ENCODE data around the gene KMT2B. TPM values are rescaled to one million over a fixed set of nuclear protein-coding genes. Genes with fewer than 3 reads are reported as not detected.

The KMT2B gene
- total and polyA plus RNA-seq, 5 experiments from 2014 or later, result 0.60 to 79.2 (median 2.8) TPM

GRCh38 chr19:35731353-35731752 is 13.6 kb downstream of the KMT2B start:
- Mint-ChIP-seq H3K9me3 (no peaks in the 10 kb centered on the region), H3K27me3 (no peaks in the 10 kb centered on the region), H3K27ac (peak overlapping the region in 3 of 10 donors; percentile 56 to 84 (median 77)), H3K4me1 (peaks cover 0 to 20% (median 18%) of the 10 kb centered on the region in 4 donors), H3K36me3 (peaks cover 0 to 75% (median 11%) of the 10 kb centered on the region in 3 donors), H3K4me3 (peak overlapping the region in 1 of 10 donors; percentile 40)
- POLR2A ChIA-PET, result interaction anchor here (1.6 kb wide), 1 partner anchor 9 kb away, joined by 10 read pairs; no protein-coding TSS in a partner anchor
- ATAC-seq (no peak), DNase-seq (no peak)

- no peak overlapping the region for H3K4me3 Mint-ChIP-seq
- no peaks in the 10 kb centered on the region for H3K9me3 Mint-ChIP-seq
- H3K4me1 Mint-ChIP-seq, result peaks cover 2 to 26% (median 21%) of the 10 kb centered on the region in 4 donors
- no peak for DNase-seq
- no peak overlapping the region for H3K27ac Mint-ChIP-seq
- POLR2A ChIA-PET, result interaction anchor here (0.6 to 1.6 kb wide), 3 partner anchors 9 to 79 kb away, joined by 3 to 10 read pairs (median 5); no protein-coding TSS in a partner anchor
- no peaks in the 10 kb centered on the region for H3K27me3 Mint-ChIP-seq
- no peak for ATAC-seq
- peaks cover 0 to 73% (median 11%) of the 10 kb centered on the region in 3 donors for H3K36me3 Mint-ChIP-seq
Measured at GRCh38 chr19:35731779-35732405, 14.1 kb downstream of the KMT2B start.

GRCh38 chr19:35732540-35733179 is 14.9 kb downstream of the KMT2B start:
- no peaks in the 10 kb centered on the region for H3K9me3 Mint-ChIP-seq
- no peaks in the 10 kb centered on the region for H3K27me3 Mint-ChIP-seq
- peaks cover 7 to 32% (median 25%) of the 10 kb centered on the region in 4 donors for H3K4me1 Mint-ChIP-seq
- H3K4me3 Mint-ChIP-seq, result no peak overlapping the region
- POLR2A ChIA-PET, result interaction anchor here (0.6 to 1.6 kb wide), 3 partner anchors 8 to 80 kb away, joined by 3 to 10 read pairs (median 5); no protein-coding TSS in a partner anchor
- DNase-seq, result no peak
- ATAC-seq, result no peak
- H3K27ac Mint-ChIP-seq, result no peak overlapping the region
- peaks cover 0 to 71% (median 11%) of the 10 kb centered on the region in 3 donors for H3K36me3 Mint-ChIP-seq

- DNase-seq (no peak), ATAC-seq (no peak)
- POLR2A ChIA-PET, result interaction anchor here (1.1 kb wide), 2 partner anchors 12 to 121 kb away, joined by 3 to 5 read pairs; partner anchors contain the start of genes HAUS5, PSENEN and U2AF1L4
- Mint-ChIP-seq H3K4me3 (no peak overlapping the region), H3K27me3 (no peaks in the 10 kb centered on the region), H3K9me3 (no peaks in the 10 kb centered on the region), H3K4me1 (peaks cover 7 to 32% (median 24%) of the 10 kb centered on the region in 4 donors), H3K36me3 (peaks cover 0 to 64% (median 11%) of the 10 kb centered on the region in 3 donors), H3K27ac (peak overlapping the region in 8 of 10 donors; percentile 20 to 83 (median 63))
Measured at GRCh38 chr19:35733180-35734125, 15.7 kb downstream of the KMT2B start.

- no peak for DNase-seq
- POLR2A ChIA-PET, result interaction anchor here (1.1 kb wide), 2 partner anchors 11 to 121 kb away, joined by 3 to 5 read pairs; partner anchors contain the start of genes HAUS5, PSENEN and U2AF1L4
- H3K36me3 Mint-ChIP-seq, result peaks cover 0 to 61% (median 6%) of the 10 kb centered on the region in 3 donors
- no peak overlapping the region for H3K4me3 Mint-ChIP-seq
- H3K27me3 Mint-ChIP-seq, result no peaks in the 10 kb centered on the region
- H3K4me1 Mint-ChIP-seq, result peaks cover 11 to 36% (median 28%) of the 10 kb centered on the region in 4 donors
- H3K9me3 Mint-ChIP-seq, result no peaks in the 10 kb centered on the region
- no peak for ATAC-seq
- H3K27ac Mint-ChIP-seq, result peak overlapping the region in 8 of 10 donors; percentile 20 to 89 (median 74)
Measured at GRCh38 chr19:35734273-35734672, 16.5 kb downstream of the KMT2B start.

- Mint-ChIP-seq H3K27me3 (no peaks in the 10 kb centered on the region), H3K4me1 (peaks cover 17 to 41% (median 31%) of the 10 kb centered on the region in 4 donors), H3K9me3 (no peaks in the 10 kb centered on the region), H3K27ac (peak overlapping the region in 4 of 10 donors; percentile 53 to 89 (median 77)), H3K36me3 (peaks cover 0 to 55% (median 5%) of the 10 kb centered on the region in 3 donors), H3K4me3 (no peak overlapping the region)
- POLR2A ChIA-PET, result interaction anchor here (1.7 kb wide), 1 partner anchor 33 kb away, joined by 4 read pairs; no protein-coding TSS in a partner anchor
- DNase-seq, result no peak
- ATAC-seq, result no peak
Measured at GRCh38 chr19:35734889-35735288, 17.1 kb downstream of the KMT2B start.

GRCh38 chr19:35736913-35737886 is 19.4 kb downstream of the KMT2B start:
- Mint-ChIP-seq H3K36me3 (peaks cover under 1 to 36% (median under 1%) of the 10 kb centered on the region in 3 donors), H3K27me3 (no peaks in the 10 kb centered on the region), H3K27ac (peak overlapping the region in 8 of 10 donors; percentile 24 to 89 (median 82)), H3K9me3 (no peaks in the 10 kb centered on the region), H3K4me3 (peak overlapping the region in 2 of 10 donors; percentile 55), H3K4me1 (peaks cover 25 to 52% (median 40%) of the 10 kb centered on the region in 4 donors)
- peak in 1 of 10 donors; percentile 27 for DNase-seq
- POLR2A ChIA-PET, result interaction anchor here (0.6 to 1.6 kb wide), 7 partner anchors 10 to 219 kb away, joined by 3 to 5 read pairs (median 4); partner anchors contain the start of gene LIN37
- ATAC-seq, result no peak

GRCh38 chr19:35738021-35738886 is 20.5 kb downstream of the KMT2B start:
- Mint-ChIP-seq H3K4me1 (peaks cover 32 to 61% (median 49%) of the 10 kb centered on the region in 4 donors), H3K4me3 (peak overlapping the region in 7 of 10 donors; percentile 6 to 96 (median 26)), H3K27ac (peak overlapping the region in 5 of 10 donors; percentile 38 to 80 (median 63)), H3K36me3 (peaks cover 4 to 38% (median 5%) of the 10 kb centered on the region in 3 donors), H3K9me3 (no peaks in the 10 kb centered on the region), H3K27me3 (no peaks in the 10 kb centered on the region)
- POLR2A ChIA-PET, result interaction anchor here (1.1 to 1.6 kb wide), 2 partner anchors 10 to 11 kb away, joined by 4 to 5 read pairs; partner anchors contain the start of gene LIN37
- DNase-seq, result no peak
- no peak for ATAC-seq

GRCh38 chr19:35738887-35739229 is 21.1 kb downstream of the KMT2B start:
- H3K4me3 Mint-ChIP-seq, result peak overlapping the region in 8 of 10 donors; percentile 6 to 96 (median 57)
- POLR2A ChIA-PET, result interaction anchor here (2.6 kb wide), 1 partner anchor 19 kb away, joined by 26 read pairs; no protein-coding TSS in a partner anchor
- H3K27ac Mint-ChIP-seq, result peak overlapping the region in 4 of 10 donors; percentile 55 to 80 (median 68)
- ATAC-seq (no peak), DNase-seq (no peak)
- peaks cover 32 to 63% (median 54%) of the 10 kb centered on the region in 4 donors for H3K4me1 Mint-ChIP-seq
- peaks cover 4 to 38% (median 5%) of the 10 kb centered on the region in 3 donors for H3K36me3 Mint-ChIP-seq
- no peaks in the 10 kb centered on the region for H3K9me3 Mint-ChIP-seq
- H3K27me3 Mint-ChIP-seq, result no peaks in the 10 kb centered on the region

All from naive thymus-derived CD8-positive, alpha-beta T cell (primary cell).